ENCODE data around the gene OGFOD3. TPM values are rescaled to one million over a fixed set of nuclear protein-coding genes. Genes with fewer than 3 reads are reported as not detected.
"Not testable (repeated sequence)": the region's sequence is repeated elsewhere in the genome, so short reads cannot be mapped to it uniquely, and the experiment has no call there.

Gene OGFOD3
- total RNA-seq, 2 donors from 2014 or later = 29.7 to 30.1 TPM

DNA sequence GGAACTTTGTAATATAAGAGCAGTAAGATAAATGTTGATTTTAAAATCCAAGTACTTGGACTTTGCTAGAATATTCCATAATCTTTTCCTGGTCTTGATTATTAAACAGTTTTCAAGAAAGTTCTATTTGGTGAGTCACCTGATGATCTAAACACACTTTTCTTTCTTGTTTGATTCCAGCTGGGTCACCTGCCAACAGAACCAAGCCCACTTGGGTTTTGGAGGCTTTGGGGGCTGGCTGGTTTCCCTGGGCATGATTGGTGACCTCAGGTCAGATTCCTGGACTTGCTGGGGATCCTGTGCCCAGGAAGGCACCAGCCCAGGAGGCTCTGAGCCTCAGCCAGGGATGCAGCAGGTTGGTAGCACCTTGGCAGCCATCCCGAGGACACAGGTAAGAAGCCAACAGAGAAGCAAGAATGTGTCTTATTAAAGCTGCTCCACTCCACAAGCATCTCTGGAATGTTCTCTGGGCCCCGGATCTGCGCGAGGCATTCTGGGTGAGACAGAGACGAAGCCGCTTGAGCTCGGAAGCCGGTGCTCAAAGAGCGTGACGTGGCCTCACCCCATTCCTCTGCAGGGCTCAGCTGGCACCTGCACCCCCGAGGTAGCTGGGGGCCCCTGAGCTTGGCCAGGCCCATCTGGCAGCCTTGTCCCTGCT, 62.5 kb downstream of the OGFOD3 start:
- Mint-ChIP-seq H3K4me1 (ENCODE audit: low read depth in 2 of 2) (peaks cover 12 to 17% of the 10 kb centered on the region in 2 donors), H3K36me3 (no peaks in the 10 kb centered on the region), H3K27ac (no peak overlapping the region), H3K4me3 (no peak overlapping the region), H3K9me3 (no peaks in the 10 kb centered on the region), H3K27me3 (peaks cover 0 to 4% of the 10 kb centered on the region in 2 donors)
- ATAC-seq (no peak), DNase-seq (ENCODE audit: low spot score) (no peak)

DNA sequence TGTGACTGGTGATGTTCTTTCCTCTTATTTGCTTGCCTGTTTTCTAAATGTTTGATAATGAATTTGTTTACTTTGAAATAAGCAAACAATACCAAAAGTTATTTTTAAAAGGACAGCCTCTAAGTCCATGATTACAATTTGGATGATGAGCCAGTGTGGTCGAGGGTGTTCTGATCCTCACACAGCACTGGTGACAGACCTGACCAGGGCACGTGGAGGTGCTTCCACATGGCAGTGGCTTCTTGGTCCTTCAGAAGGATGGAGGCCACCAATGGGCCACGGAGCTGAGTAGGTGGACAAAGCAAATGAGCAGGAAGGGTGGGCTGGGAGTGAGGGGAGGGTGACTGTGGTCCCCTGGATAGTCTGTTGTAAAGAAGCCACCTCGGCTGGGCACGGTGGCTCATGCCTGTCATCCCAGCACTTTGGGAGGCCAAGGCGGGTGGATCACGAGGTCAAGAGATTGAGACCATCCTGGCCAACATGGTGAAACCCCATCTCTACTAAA, 63.5 kb downstream of the OGFOD3 start:
- no peaks in the 10 kb centered on the region for H3K36me3 Mint-ChIP-seq
- no peak overlapping the region for H3K27ac Mint-ChIP-seq
- peaks cover 0 to 4% of the 10 kb centered on the region in 2 donors for H3K27me3 Mint-ChIP-seq
- ATAC-seq (no peak), DNase-seq (ENCODE audit: low spot score) (no peak)
- no peak overlapping the region for H3K4me3 Mint-ChIP-seq
- H3K9me3 Mint-ChIP-seq = no peaks in the 10 kb centered on the region
- peaks cover 12 to 21% of the 10 kb centered on the region in 2 donors for H3K4me1 Mint-ChIP-seq (ENCODE audit: low read depth in 2 of 2)

DNA sequence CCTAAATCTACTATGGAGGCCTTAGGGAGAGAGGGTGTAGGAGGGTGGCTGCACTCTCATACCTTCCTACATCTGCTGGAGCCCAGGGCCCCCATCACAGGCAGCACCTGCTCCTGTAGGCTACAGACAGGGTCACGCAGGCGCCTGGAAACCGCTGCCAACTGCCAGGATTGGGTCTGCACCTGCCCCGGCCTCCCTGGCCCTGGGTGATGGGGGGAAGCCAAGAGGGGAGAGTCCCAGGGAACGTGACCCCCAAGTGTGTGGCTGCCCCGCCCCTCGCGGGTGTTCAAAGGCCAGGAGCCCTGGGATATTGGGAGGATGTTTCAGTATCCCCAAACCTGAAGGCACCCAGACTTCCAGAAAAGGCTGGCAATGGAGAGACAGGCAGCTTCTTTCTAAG, 64.9 kb downstream of the OGFOD3 start:
- Mint-ChIP-seq H3K4me3 (no peak overlapping the region), H3K36me3 (no peaks in the 10 kb centered on the region), H3K27ac (no peak overlapping the region), H3K27me3 (peaks cover 0 to 3% of the 10 kb centered on the region in 2 donors), H3K9me3 (no peaks in the 10 kb centered on the region), H3K4me1 (ENCODE audit: low read depth in 2 of 2) (peaks cover 8 to 18% of the 10 kb centered on the region in 2 donors)
- ATAC-seq (no peak), DNase-seq (ENCODE audit: low spot score) (no peak)

DNA sequence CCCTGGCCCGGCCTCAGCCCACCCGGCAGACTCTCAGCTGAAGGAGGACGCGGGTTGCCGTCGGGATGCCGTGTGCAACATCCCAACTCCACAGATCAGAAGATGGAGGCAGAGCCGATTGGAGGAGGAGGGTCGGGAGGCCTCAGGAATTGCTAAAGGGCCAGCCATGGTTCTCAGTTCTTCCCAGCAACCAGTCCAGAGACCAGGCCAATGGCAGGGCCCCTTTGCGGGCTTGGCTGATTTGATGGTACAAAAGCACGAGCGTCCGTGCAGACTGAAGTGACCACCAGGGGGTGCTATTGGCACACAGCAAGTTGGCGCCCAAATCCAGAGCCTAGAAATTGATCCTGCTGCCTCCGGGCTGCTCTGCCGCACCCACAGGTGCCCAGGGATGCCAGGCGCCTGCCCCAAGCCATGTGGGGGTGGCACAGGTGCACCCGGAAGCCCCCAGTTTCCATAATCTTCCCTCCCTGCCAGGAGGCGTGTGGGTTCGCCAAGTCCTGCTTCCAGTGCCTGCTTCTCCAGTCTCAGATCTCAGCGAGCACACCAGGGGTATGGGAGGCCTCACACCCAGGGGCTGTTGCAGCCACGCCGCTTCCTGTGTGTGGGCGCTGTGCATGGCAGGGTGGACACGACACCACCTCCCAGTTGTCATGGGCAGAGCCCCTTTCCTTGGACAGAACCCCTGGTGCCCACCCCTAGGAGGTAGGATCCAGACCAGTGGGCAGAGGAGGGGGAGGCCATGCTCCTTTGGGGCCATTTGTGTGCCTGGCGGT, 66.5 kb downstream of the OGFOD3 start:
- Mint-ChIP-seq H3K4me1 (ENCODE audit: low read depth in 2 of 2) (peaks cover 0 to 14% of the 10 kb centered on the region in 2 donors), H3K9me3 (no peaks in the 10 kb centered on the region), H3K36me3 (no peaks in the 10 kb centered on the region), H3K27ac (no peak overlapping the region), H3K4me3 (no peak overlapping the region), H3K27me3 (no peaks in the 10 kb centered on the region)
- DNase-seq (ENCODE audit: low spot score) (peak; percentile 78), ATAC-seq (peak; percentile 75 to 79)

DNA sequence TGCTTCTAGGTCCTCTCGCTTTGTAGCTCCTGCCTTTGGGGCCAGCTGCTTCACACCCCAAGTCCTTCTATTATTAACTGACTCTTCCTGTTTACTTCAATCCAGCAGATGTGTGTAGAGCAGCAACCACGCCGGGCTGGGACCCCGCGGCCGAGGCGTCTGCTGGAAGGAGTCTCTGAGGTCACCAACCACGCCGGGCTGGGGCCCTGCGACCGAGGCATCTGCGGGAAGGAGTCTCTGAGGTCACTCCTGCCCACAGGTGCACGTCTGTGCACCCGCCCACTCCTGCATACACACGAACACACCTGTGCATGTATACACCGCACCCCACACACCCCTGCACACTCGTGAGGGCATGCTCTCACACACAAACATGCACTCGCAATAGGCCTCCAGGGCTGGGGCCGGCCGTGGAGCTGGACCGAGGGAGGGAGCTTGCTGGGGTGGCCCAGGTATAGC, 67.1 kb downstream of the OGFOD3 start:
- ATAC-seq = peak in 1 of 2 donors; percentile 15

DNA sequence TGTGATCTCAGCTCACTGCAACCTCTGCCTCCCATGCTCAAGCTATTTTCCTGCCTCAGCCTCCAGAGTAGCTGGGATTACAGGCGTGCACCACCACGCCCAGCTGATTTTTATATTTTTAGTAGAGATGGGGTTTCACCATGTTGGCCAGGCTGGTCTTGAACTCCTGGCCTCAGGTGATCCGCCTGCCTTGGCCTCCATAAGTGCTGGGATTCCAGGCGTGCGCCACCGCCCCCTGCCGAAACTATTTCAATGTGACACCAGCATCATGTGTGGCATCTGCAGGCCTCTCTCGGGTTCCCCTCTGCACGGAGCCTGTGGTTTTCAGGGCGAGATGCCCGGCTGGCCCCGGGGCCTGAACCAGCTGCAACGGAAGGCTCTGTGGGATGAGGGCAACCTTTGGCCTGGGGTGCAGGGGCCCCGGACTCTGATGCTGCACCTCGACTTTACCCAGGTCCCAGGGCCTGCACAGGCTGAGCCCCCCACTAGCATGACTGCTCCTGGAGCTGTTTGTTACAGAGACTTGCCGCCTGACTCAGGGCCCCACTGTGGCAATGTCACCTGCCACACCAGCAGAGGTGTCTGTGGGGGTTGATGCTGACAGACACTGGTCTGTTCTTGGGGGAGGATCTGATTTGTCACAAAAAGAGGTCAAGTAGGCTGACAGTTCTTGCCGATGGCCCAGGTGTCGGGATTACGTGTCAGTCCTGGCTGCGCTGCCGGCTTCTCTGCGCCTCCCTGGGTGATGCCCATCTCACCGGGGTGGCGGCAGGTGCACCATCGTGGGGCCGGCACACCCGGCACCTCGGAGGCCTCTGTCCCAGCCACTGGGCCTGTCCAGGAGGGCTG, 68.0 kb downstream of the OGFOD3 start:
- ATAC-seq (peak; percentile 71 to 79), DNase-seq (ENCODE audit: low spot score) (no peak)
- no peak overlapping the region for H3K4me3 Mint-ChIP-seq
- H3K4me1 Mint-ChIP-seq (ENCODE audit: low read depth in 2 of 2) = peaks cover 0 to 20% of the 10 kb centered on the region in 2 donors
- no peaks in the 10 kb centered on the region for H3K9me3 Mint-ChIP-seq
- H3K36me3 Mint-ChIP-seq = no peaks in the 10 kb centered on the region
- H3K27ac Mint-ChIP-seq = peak overlapping the region in 1 of 2 donors; percentile 33
- H3K27me3 Mint-ChIP-seq = peaks cover 0 to 4% of the 10 kb centered on the region in 2 donors

More for the DNA sequence above, 67.1 kb downstream of the OGFOD3 start:
- H3K9me3 Mint-ChIP-seq = no peaks in the 10 kb centered on the region
- peaks cover 0 to 18% of the 10 kb centered on the region in 2 donors for H3K4me1 Mint-ChIP-seq (ENCODE audit: low read depth in 2 of 2)
- DNase-seq (ENCODE audit: low spot score) = no peak
- H3K27me3 Mint-ChIP-seq = peaks cover 0 to 3% of the 10 kb centered on the region in 2 donors
- no peaks in the 10 kb centered on the region for H3K36me3 Mint-ChIP-seq
- no peak overlapping the region for H3K27ac Mint-ChIP-seq
- H3K4me3 Mint-ChIP-seq = no peak overlapping the region

DNA sequence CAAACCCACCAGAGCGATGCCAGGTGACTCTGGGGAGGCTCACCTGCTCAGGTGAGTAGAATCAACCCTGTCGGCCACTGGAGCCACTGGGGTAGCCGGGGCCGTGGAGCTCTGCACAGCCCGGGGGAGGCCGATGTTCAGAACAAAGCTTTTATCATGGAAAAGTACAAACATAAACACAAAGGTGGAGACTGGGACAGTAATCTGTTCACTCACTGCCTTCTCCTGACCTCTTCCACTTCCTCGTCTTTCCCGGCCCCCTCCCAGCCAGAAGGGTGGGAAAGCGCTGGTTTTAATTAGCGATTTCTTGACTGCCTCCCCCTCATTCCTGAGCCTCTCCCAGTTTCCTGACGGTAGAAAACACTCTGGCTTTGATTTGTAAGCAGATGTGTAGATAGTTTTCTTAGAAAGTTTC, 69.1 kb downstream of the OGFOD3 start:
- DNase-seq (ENCODE audit: low spot score) = no peak
- Mint-ChIP-seq H3K4me1 (ENCODE audit: low read depth in 2 of 2) (peaks cover 0 to 20% of the 10 kb centered on the region in 2 donors), H3K27ac (no peak overlapping the region), H3K9me3 (no peaks in the 10 kb centered on the region), H3K4me3 (no peak overlapping the region), H3K36me3 (no peaks in the 10 kb centered on the region), H3K27me3 (peaks cover 0 to 4% of the 10 kb centered on the region in 2 donors)
- ATAC-seq = no peak

DNA sequence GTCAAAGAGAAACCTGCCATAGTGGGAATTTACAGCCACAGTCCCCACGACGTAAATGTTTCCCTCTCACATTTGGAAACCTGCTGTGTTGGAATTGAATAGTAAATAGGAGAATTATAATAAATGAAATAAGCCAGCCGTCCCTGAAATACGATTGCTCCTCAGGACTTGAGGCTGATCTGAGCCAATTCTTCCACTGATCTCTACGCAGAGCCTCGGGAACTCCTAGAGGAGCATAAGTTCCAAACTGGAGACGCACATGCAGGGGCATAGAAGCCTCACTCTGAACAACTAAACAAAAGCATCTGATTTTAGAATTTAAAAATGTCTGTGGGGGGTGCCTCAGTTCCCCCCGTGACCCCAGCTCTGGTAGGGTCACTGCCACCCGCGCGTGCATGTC, 69.5 kb downstream of the OGFOD3 start:
- peaks cover 0 to 4% of the 10 kb centered on the region in 2 donors for H3K27me3 Mint-ChIP-seq
- H3K4me1 Mint-ChIP-seq (ENCODE audit: low read depth in 2 of 2) = peaks cover 0 to 20% of the 10 kb centered on the region in 2 donors
- ATAC-seq = no peak
- H3K27ac Mint-ChIP-seq = no peak overlapping the region
- H3K9me3 Mint-ChIP-seq = no peaks in the 10 kb centered on the region
- DNase-seq (ENCODE audit: low spot score) = no peak
- no peak overlapping the region for H3K4me3 Mint-ChIP-seq
- no peaks in the 10 kb centered on the region for H3K36me3 Mint-ChIP-seq

DNA sequence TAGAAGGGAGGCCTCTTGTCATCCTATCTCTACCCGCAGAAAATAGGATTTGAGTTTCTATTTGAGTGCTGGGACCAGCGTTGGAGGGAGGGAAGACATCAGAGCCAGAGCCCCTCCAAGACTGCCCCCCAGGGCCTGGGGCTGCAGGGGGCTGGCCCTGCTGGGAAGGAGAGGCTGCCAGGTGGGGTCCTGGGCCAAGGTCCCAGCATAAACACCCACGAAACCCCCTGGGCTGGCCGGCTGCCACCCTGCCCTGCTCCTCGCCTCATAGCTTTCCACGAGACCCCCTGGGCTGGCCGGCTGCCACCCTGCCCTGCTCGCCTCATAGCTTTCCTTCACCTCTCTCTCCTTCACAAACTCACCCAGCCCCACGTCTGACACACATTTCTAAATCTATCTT, 70.0 kb downstream of the OGFOD3 start:
- ATAC-seq = no peak
- no peak for DNase-seq (ENCODE audit: low spot score)
- Mint-ChIP-seq H3K27me3 (peaks cover 0 to 4% of the 10 kb centered on the region in 2 donors), H3K27ac (no peak overlapping the region), H3K4me3 (no peak overlapping the region), H3K36me3 (no peaks in the 10 kb centered on the region), H3K4me1 (ENCODE audit: low read depth in 2 of 2) (peaks cover 0 to 20% of the 10 kb centered on the region in 2 donors), H3K9me3 (no peaks in the 10 kb centered on the region)

DNA sequence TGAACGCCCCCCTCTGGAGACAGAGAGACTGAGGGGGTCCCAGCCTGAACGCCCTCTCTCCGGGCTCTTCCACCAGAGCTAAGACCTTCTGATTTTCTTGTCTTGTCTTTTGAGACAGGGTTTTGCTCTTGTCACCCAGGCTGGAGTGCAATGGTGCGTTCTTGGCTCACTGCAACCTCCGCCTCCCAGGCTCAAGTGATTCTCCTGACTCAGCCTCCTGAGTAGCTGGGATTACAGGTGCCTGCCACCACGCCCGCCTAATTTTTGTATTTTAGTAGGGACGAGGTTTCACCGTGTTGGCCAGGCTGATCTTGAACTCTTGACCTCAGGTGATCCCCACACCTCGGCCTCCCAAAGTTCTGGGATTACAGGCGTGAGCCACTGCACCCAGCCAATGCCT, 70.4 kb downstream of the OGFOD3 start:
- H3K4me1 Mint-ChIP-seq (ENCODE audit: low read depth in 2 of 2) = peaks cover 0 to 20% of the 10 kb centered on the region in 2 donors
- H3K36me3 Mint-ChIP-seq; H3K27me3 Mint-ChIP-seq; H3K4me3 Mint-ChIP-seq; H3K9me3 Mint-ChIP-seq; ATAC-seq; H3K27ac Mint-ChIP-seq; DNase-seq (ENCODE audit: low spot score): not testable (repeated sequence)

DNA sequence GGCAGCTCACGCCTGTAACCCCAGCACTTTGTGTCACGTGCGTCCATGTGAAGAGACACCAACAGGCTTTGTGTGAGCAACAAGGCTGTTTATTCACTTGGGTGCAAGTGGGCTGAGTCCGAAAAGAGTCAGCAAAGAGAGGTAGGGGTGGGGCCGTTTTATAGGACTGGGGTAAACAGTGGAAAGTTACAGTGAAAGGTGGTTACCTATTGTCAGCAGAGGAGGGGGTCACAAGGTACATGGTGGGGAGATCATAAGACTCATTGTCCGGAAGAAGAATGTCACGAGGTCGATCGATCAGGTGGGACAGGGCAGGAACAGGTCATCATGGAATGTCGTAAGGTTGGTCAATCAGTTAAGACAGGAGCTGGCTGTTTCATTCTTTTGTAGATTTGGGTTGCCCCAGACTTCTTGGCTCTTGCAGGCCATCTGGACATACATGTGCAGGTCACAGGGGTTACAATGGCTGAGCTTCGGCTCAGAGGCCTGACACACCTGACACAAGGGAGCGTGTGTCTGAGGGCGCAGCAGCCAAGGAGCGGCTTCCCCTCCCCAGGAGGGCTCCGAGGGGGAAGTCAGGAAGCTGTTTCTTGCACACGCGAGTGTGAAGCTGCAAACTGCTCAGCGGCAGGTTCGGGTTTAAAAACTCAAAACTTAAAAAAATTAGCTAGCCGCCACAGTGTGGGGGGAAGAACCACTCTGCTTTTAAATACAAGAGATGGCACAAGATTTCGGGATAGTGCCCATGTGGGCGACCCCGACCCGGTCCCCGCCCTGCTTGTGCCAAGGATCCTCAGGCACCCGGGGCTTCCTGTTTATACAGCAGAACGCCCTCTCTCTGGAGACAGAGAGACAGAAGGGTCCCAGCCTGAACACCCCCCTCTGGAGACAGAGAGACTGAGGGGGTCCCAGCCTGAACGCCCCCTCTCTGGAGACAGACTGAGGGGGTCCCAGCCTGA, 71.8 kb downstream of the OGFOD3 start:
- Mint-ChIP-seq H3K27ac (no peak overlapping the region), H3K4me1 (ENCODE audit: low read depth in 2 of 2) (peaks cover 0 to 16% of the 10 kb centered on the region in 2 donors), H3K9me3 (no peaks in the 10 kb centered on the region), H3K27me3 (peaks cover 0 to 4% of the 10 kb centered on the region in 2 donors), H3K4me3 (no peak overlapping the region), H3K36me3 (no peaks in the 10 kb centered on the region)
- no peak for DNase-seq (ENCODE audit: low spot score)
- ATAC-seq = no peak

DNA sequence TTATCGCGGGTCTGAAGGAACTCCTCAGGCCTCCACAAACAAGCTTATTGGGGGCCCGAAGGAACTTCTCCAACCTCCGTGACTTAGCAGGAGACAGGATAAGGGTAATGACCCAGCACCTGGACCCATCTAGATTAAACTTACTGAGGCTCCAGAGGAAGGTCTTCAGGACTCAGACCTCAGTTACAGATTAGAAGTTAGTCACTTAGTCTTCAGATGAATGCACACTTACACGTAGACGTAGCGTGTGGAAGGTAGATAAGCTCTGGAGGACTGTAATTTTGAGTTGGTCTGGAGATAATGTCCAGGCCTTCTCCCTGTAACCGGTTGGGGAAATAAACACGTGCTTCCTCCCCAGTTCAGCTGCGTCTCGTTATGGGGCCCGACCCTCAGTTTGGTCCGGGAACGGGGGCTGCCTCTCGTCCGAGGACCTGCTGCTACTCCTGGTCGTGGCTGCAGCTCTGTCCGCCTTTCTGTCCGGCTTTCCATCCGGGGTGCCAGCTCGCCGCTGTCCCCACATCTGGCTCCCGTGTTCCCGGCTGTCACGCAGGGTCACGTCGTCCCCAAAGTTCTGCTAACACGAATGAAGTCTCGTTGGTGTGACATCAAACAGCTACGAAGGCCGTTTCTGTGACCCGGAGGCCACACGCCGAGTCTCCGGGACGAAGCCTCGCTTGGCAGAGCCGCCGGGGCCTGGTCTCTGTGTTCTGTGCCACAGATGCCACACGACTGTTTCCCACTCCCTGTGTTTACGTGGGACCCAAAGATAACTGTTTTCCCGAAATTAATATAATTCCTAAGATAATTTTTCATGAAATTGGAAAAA, 73.0 kb downstream of the OGFOD3 start:
- H3K4me1 Mint-ChIP-seq (ENCODE audit: low read depth in 2 of 2) = peaks cover 0 to 8% of the 10 kb centered on the region in 2 donors
- no peaks in the 10 kb centered on the region for H3K9me3 Mint-ChIP-seq
- no peak for DNase-seq (ENCODE audit: low spot score)
- no peak overlapping the region for H3K4me3 Mint-ChIP-seq
- ATAC-seq = no peak
- H3K27ac Mint-ChIP-seq = no peak overlapping the region
- no peaks in the 10 kb centered on the region for H3K36me3 Mint-ChIP-seq
- peaks cover 0 to 4% of the 10 kb centered on the region in 2 donors for H3K27me3 Mint-ChIP-seq

All from natural killer cell treated with Interleukin-12 subunit alpha and Interleukin-12 subunit beta and Interleukin-15 and Interleukin-18, amount 100 ng/mL, for 72 hours (primary cell).